ENCODE results near the gene CALN1. TPM values are rescaled to one million over a fixed set of nuclear protein-coding genes. Genes with fewer than 3 reads are reported as not detected.

Gene CALN1
- total and polyA plus RNA-seq, 2 of the 8 experiments (the other 6 are each of a cell fraction or from before 2014, with no cell fraction given) = 6.4 to 15.2 TPM

DNA sequence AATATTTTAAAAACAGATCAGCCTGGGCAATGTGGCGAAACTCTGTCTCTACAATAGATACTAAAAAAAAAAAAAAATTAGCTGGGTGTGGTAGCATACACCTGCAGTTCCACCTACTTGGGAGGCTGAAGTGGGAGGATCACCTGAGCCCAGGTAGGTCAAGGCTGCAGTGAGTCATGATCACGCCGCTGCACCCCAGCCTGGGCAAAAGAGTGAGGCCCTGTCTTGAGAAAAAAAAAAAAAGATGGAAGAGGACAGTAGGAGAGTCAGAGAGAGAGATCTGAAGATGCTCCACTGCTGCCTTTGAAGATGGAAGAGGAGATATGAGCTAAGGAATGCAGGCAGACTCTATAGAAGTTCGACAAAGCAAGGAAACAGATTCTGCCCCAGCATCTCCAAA lies 181.9 kb downstream of the CALN1 start:
- no peak overlapping the region for H2BK20ac ChIP-seq (ENCODE audit: low read length)
- H3K18ac ChIP-seq (ENCODE audit: extremely low read depth, low read length) = no peak overlapping the region
- no peaks in the 10 kb centered on the region for H3K9me3 ChIP-seq (ENCODE audit: insufficient read depth in 2 of 2, low read depth in 1 of 2, low read length in 1 of 2)
- no peak overlapping the region for H4K8ac ChIP-seq (ENCODE audit: extremely low read depth, insufficient read depth, low read length)
- WGBS, 2 experiments (ENCODE audit: extremely low coverage in 1 of 2, insufficient coverage in 1 of 2, insufficient read length in 1 of 2, insufficient replicate concordance in 2 of 2, low coverage in 1 of 2, low lambda C conversion rate in 2 of 2, missing lambda C conversion rate in 1 of 2) = 87% methylated on average over 4 of the region's 4 CpGs; no CpG with 5 or more reads in 1 of the 2 experiments
- H3K56ac ChIP-seq (replicated peaks; ENCODE audit: insufficient read length, low read depth, low read length) = no peak overlapping the region
- H2BK12ac ChIP-seq (ENCODE audit: low read depth, low read length) = no peak overlapping the region
- no peak overlapping the region for H2BK5ac ChIP-seq (ENCODE audit: low read depth, low read length)
- no peak overlapping the region for H2BK15ac ChIP-seq (ENCODE audit: low read length)
- POLR2A ChIA-PET (ENCODE audit: partially characterized antibody) = interaction anchor here (0.6 kb wide), 1 partner anchor 103 kb away, joined by 3 read pairs; no protein-coding TSS in a partner anchor
- no peak overlapping the region for H3K23ac ChIP-seq (ENCODE audit: insufficient read length)
- H4K91ac ChIP-seq (replicated peaks; ENCODE audit: insufficient read length, low read length) = no peak overlapping the region
- no peaks in the 10 kb centered on the region; a peak in 1 of 8 replicates for H3K36me3 ChIP-seq (ENCODE audit: control insufficient read depth in 2 of 4, insufficient read depth in 4 of 4, low read length in 3 of 4)
- no peaks in the 10 kb centered on the region for H3K23me2 ChIP-seq (ENCODE audit: low read depth, low read length)
- H3K4ac ChIP-seq (replicated peaks; ENCODE audit: insufficient read length, low read depth, low read length) = no peak overlapping the region
- no peaks in the 10 kb centered on the region for H3K79me2 ChIP-seq (ENCODE audit: control insufficient read depth in 1 of 2, insufficient read depth in 2 of 2, low read length in 2 of 2)
- no peaks in the 10 kb centered on the region for H3K79me1 ChIP-seq (ENCODE audit: low read depth, low read length)
- H2AK5ac ChIP-seq (ENCODE audit: low read depth, low read length) = no peak overlapping the region
- H3K9ac ChIP-seq (replicated peaks in 1 of 4; ENCODE audit: extremely low read depth in 1 of 4, low read depth in 3 of 4, low read length in 3 of 4) = no peak overlapping the region
- DNase-seq (ENCODE audit: low read depth in 1 of 2, low spot score in 2 of 2) = no peak
- no peaks in the 10 kb centered on the region for H4K20me1 ChIP-seq (replicated peaks in 1 of 2; ENCODE audit: control insufficient read depth in 1 of 2, insufficient read depth in 2 of 2, low read length in 2 of 2)
- no peak for FAIRE-seq
- H3K4me3 ChIP-seq (ENCODE audit: extremely low read depth in 1 of 4, insufficient read depth in 2 of 4, low read depth in 3 of 4, low read length in 4 of 4) = no peak overlapping the region
- no peaks in the 10 kb centered on the region for H3K27me3 ChIP-seq (replicated peaks in 1 of 4; ENCODE audit: control insufficient read depth in 3 of 4, extremely low read depth in 1 of 4, insufficient read depth in 3 of 4, low read length in 3 of 4)
- H2BK120ac ChIP-seq (replicated peaks; ENCODE audit: low read depth, low read length) = no peak overlapping the region
- H3K4me1 ChIP-seq (replicated peaks in 1 of 4; ENCODE audit: control insufficient read depth in 3 of 4, insufficient read depth in 4 of 4, low read length in 3 of 4) = peaks cover 0 to 4% (median 0%) of the 10 kb centered on the region in 4 experiments; a peak in 1 of 7 replicates
- H4K5ac ChIP-seq (ENCODE audit: insufficient read length, low read depth, low read length) = no peak overlapping the region
- no peak overlapping the region for H2AFZ ChIP-seq (ENCODE audit: low read length)
- no peak overlapping the region for H3K14ac ChIP-seq (ENCODE audit: insufficient read length)
- no peak overlapping the region for H3K4me2 ChIP-seq (ENCODE audit: insufficient read depth in 1 of 2, low read depth in 2 of 2, low read length in 2 of 2)
- no peak overlapping the region for H3K27ac ChIP-seq (ENCODE audit: low read depth, low read length)
- CTCF ChIA-PET (ENCODE audit: partially characterized antibody) = interaction anchor here (0.8 to 1.6 kb wide), 2 partner anchors 304 to 478 kb away, joined by 4 read pairs; no protein-coding TSS in a partner anchor
- TF ChIP-seq RAD21 (IDR thresholded peaks at IDR 0.05 in 1 of 2, conservative IDR thresholded peaks at IDR 0.05 in 1 of 2; ENCODE audit: low read depth in 2 of 2, low read length in 2 of 2) (no peak), CTBP2 (IDR thresholded peaks at IDR 0.05; ENCODE audit: borderline replicate concordance, insufficient read depth, insufficient read length, low read length) (no peak)

Data from H1 (cell line).